ENCODE measurements around the gene IQSEC1. TPM values are rescaled to one million over a fixed set of nuclear protein-coding genes. Genes with fewer than 3 reads are reported as not detected.

The IQSEC1 gene
- total and polyA plus RNA-seq, 2 donors (not counting 1 experiment from before 2014, with no cell fraction given): 96.7 to 222 TPM

DNA sequence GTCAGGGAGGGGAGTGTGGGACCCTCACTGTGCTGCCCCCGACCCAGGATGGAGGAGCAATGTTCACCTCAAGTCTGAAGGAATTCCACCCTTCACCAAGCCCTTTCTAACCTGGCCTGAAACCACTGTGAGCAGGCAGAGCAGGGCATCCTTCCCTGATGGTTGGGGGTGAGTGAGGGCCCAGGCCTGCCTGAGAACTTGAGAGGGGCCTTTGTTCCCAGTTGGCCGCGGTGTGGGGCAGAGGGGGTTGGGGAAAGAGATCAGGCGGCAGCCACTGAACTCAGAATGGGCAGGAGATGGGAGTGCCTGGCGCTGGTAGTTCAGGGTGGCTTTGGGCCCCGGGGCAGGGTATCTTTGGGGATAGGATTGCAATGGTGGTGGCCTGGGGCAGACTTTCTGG, 128.4 kb downstream of the IQSEC1 start:
- Mint-ChIP-seq H3K4me3 (no peak overlapping the region), H3K27ac (peak overlapping the region; percentile 56), H3K27me3 (no peaks in the 10 kb centered on the region), H3K4me1 (peaks cover 46% of the 10 kb centered on the region), H3K9me3 (ENCODE audit: insufficient read depth) (no peaks in the 10 kb centered on the region)
- ChIA-PET CTCF (no interaction called here), POLR2A (no interaction called here)
- TF ChIP-seq EZH2 (IDR thresholded peaks at IDR 0.05; ENCODE audit: borderline replicate concordance, insufficient read depth, low read depth, low read length, poor library complexity, severe bottlenecking) (no peak), CTCF (IDR thresholded peaks at IDR 0.05) (no peak)
- Histone ChIP-seq H2AFZ (ENCODE audit: insufficient read depth, low read depth, low read length, poor library complexity, severe bottlenecking) (no peak overlapping the region), H3K4me3 (ENCODE audit: control extremely low read depth in 1 of 5, extremely low read depth in 1 of 5, insufficient read depth in 1 of 5, low read depth in 2 of 5, low read length in 4 of 5) (no peak overlapping the region), H3K27me3 (replicated peaks in 1 of 4; ENCODE audit: control extremely low read depth in 1 of 4, control insufficient read depth in 3 of 4, insufficient read depth in 4 of 4, low read length in 3 of 4) (no peaks in the 10 kb centered on the region), H3K9ac (ENCODE audit: low read length) (no peak overlapping the region), H3K36me3 (replicated peaks in 1 of 2; ENCODE audit: control extremely low read depth in 1 of 2, control insufficient read depth in 1 of 2, extremely low read depth in 1 of 2, insufficient read depth in 2 of 2, low read length in 1 of 2) (peaks cover 0 to 85% of the 10 kb centered on the region in 2 experiments), H3K27ac (ENCODE audit: low read length in 2 of 2) (no peak overlapping the region), H4K20me1 (ENCODE audit: control insufficient read depth, insufficient read depth, low read length, poor library complexity, severe bottlenecking) (peaks cover 100% of the 10 kb centered on the region), H3K9me3 (ENCODE audit: control extremely low read depth in 1 of 3, control insufficient read depth in 2 of 3, insufficient read depth in 1 of 3, low read length in 2 of 3) (no peaks in the 10 kb centered on the region), H3K4me2 (replicated peaks; ENCODE audit: low read depth, low read length, poor library complexity, severe bottlenecking) (no peak overlapping the region), H3K79me2 (ENCODE audit: control insufficient read depth, insufficient read depth, low read length) (peaks cover 99% of the 10 kb centered on the region), H3K4me1 (ENCODE audit: control insufficient read depth in 2 of 2, insufficient read depth in 2 of 2, low read length in 2 of 2) (peaks cover 19 to 37% of the 10 kb centered on the region in 2 donors)
- DNase-seq (no peak), ATAC-seq (ENCODE audit: low read depth) (no peak)
- 95% methylated on average over 5 of the region's 6 CpGs for WGBS (ENCODE audit: insufficient coverage)
- intact Hi-C loops (cut with micrococcal nuclease): loop anchor here (5.0 kb wide), 1 partner anchor 37 kb away; no protein-coding TSS in a partner anchor

GRCh38 chr3:12944413-12944812, 128.8 kb downstream of the IQSEC1 start:
- DNase-seq: no peak
- ATAC-seq (ENCODE audit: low read depth): no peak
- ChIA-PET POLR2A (no interaction called here), CTCF (no interaction called here)
- Histone ChIP-seq H3K9ac (ENCODE audit: low read length) (no peak overlapping the region), H3K4me3 (ENCODE audit: control extremely low read depth in 1 of 5, extremely low read depth in 1 of 5, insufficient read depth in 1 of 5, low read depth in 2 of 5, low read length in 4 of 5) (no peak overlapping the region), H3K27me3 (replicated peaks in 1 of 4; ENCODE audit: control extremely low read depth in 1 of 4, control insufficient read depth in 3 of 4, insufficient read depth in 4 of 4, low read length in 3 of 4) (no peaks in the 10 kb centered on the region), H3K4me2 (replicated peaks; ENCODE audit: low read depth, low read length, poor library complexity, severe bottlenecking) (no peak overlapping the region), H2AFZ (ENCODE audit: insufficient read depth, low read depth, low read length, poor library complexity, severe bottlenecking) (no peak overlapping the region), H3K36me3 (replicated peaks in 1 of 2; ENCODE audit: control extremely low read depth in 1 of 2, control insufficient read depth in 1 of 2, extremely low read depth in 1 of 2, insufficient read depth in 2 of 2, low read length in 1 of 2) (peaks cover 0 to 88% of the 10 kb centered on the region in 2 experiments), H3K27ac (ENCODE audit: low read length in 2 of 2) (no peak overlapping the region), H3K4me1 (ENCODE audit: control insufficient read depth in 2 of 2, insufficient read depth in 2 of 2, low read length in 2 of 2) (peaks cover 15 to 33% of the 10 kb centered on the region in 2 donors), H4K20me1 (ENCODE audit: control insufficient read depth, insufficient read depth, low read length, poor library complexity, severe bottlenecking) (peaks cover 100% of the 10 kb centered on the region), H3K9me3 (ENCODE audit: control extremely low read depth in 1 of 3, control insufficient read depth in 2 of 3, insufficient read depth in 1 of 3, low read length in 2 of 3) (no peaks in the 10 kb centered on the region), H3K79me2 (ENCODE audit: control insufficient read depth, insufficient read depth, low read length) (peaks cover 99% of the 10 kb centered on the region)
- Mint-ChIP-seq H3K4me3 (no peak overlapping the region), H3K27ac (no peak overlapping the region), H3K4me1 (peaks cover 45% of the 10 kb centered on the region), H3K9me3 (ENCODE audit: insufficient read depth) (no peaks in the 10 kb centered on the region), H3K27me3 (no peaks in the 10 kb centered on the region)
- TF ChIP-seq CTCF (IDR thresholded peaks at IDR 0.05) (no peak), EZH2 (IDR thresholded peaks at IDR 0.05; ENCODE audit: borderline replicate concordance, insufficient read depth, low read depth, low read length, poor library complexity, severe bottlenecking) (no peak)
- WGBS (ENCODE audit: insufficient coverage): 96% methylated on average over 15 of the region's 15 CpGs
- intact Hi-C loops (cut with micrococcal nuclease): no loop called here
